Measurements from ENCODE around the gene SH3GL1.

Gene SH3GL1

DNA sequence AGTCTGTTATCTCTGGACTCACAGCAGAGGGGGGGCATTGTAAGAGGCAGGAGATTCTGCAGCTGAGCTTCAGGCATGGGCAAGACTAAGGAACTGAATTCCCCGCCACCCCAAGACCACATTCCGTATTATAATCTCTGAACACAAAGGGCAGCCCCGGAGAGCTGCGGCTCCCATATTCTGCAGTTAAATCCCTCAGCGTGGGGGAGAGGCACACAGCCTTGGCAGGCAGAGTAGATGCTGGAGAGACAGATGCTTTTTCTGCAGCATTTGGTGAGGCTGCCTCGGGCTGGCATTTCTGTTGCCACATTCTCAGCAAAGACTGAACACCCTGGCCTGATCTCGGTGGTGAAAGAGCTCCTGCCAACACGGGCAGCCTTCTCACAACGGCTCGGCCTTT is 15.0 kb upstream of the SH3GL1 start:
- TF ChIP-seq FOXK2 (IDR thresholded peaks at IDR 0.05): no peak
- TF ChIP-seq SP1 (IDR thresholded peaks at IDR 0.05): no peak
- TF ChIP-seq ELF4 (IDR thresholded peaks at IDR 0.05): no peak
- no peak for TF ChIP-seq LEF1 (IDR thresholded peaks at IDR 0.05; ENCODE audit: borderline replicate concordance)
- TF ChIP-seq TARDBP (IDR thresholded peaks at IDR 0.05): no peak
- TF ChIP-seq HDGF (IDR thresholded peaks at IDR 0.05; ENCODE audit: borderline replicate concordance): no peak
- TF ChIP-seq NFRKB (IDR thresholded peaks at IDR 0.05): no peak
- TF ChIP-seq ARNT (IDR thresholded peaks at IDR 0.05): no peak
- no peak for TF ChIP-seq FOXM1 (IDR thresholded peaks at IDR 0.05; ENCODE audit: borderline replicate concordance)
- no peak for TF ChIP-seq ZNF384 (IDR thresholded peaks at IDR 0.05)
- CTCF ChIA-PET: no interaction called here
- no peak for DNase-seq (ENCODE audit: extremely low spot score)
- POLR2A ChIA-PET: interaction anchor here (3.0 kb wide), 1 partner anchor 13 kb away, joined by 20 read pairs; the partner anchor contains the start of gene CHAF1A

DNA sequence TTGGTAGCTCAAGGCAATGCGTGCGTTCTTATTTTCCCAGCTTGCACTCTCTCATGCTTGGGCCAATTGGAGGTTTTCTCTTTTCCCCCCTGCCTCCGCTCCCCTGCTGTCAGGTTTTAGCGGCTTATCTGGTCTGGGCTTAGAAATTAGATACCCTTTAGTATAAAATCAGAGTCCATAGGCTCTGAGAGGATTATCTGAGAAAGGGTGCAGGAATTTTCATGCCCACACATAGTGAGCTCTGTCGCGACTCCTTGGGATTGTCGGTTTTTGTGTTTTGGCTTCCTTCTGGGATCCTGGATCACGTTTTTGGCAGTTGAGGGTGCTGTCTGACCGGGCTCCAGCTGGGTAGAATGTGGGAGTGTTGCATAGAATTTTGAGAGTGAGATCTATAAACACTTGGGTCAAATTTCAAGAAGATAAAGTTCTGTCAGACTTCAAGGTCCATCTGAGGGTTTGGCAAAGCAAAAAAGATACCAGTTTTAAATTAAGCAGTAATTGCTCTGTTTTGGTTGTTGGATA is 14.5 kb upstream of the SH3GL1 start:
- ChIA-PET CTCF (no interaction called here), POLR2A (interaction anchor here (2.1 to 3.0 kb wide), 2 partner anchors 11 to 13 kb away, joined by 6 to 20 read pairs; partner anchors contain the start of gene CHAF1A)
- DNase-seq (ENCODE audit: extremely low spot score): peak; percentile 59
- no peak for TF ChIP-seq FOXK2 (IDR thresholded peaks at IDR 0.05)
- no peak for TF ChIP-seq BHLHE40 (IDR thresholded peaks at IDR 0.05; ENCODE audit: borderline replicate concordance)
- no peak for TF ChIP-seq ELF4 (IDR thresholded peaks at IDR 0.05)
- no peak for TF ChIP-seq TARDBP (IDR thresholded peaks at IDR 0.05)
- no peak for TF ChIP-seq ARNT (IDR thresholded peaks at IDR 0.05)
- TF ChIP-seq LEF1 (IDR thresholded peaks at IDR 0.05; ENCODE audit: borderline replicate concordance): no peak
- TF ChIP-seq FOXA1 (IDR thresholded peaks at IDR 0.05): no peak
- no peak for TF ChIP-seq CTBP1 (IDR thresholded peaks at IDR 0.05; ENCODE audit: borderline replicate concordance)
- no peak for TF ChIP-seq ZNF384 (IDR thresholded peaks at IDR 0.05)
- TF ChIP-seq, protein P1, sequence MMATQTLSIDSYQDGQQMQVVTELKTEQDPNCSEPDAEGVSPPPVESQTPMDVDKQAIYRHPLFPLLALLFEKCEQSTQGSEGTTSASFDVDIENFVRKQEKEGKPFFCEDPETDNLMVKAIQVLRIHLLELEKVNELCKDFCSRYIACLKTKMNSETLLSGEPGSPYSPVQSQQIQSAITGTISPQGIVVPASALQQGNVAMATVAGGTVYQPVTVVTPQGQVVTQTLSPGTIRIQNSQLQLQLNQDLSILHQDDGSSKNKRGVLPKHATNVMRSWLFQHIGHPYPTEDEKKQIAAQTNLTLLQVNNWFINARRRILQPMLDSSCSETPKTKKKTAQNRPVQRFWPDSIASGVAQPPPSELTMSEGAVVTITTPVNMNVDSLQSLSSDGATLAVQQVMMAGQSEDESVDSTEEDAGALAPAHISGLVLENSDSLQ (IDR thresholded peaks at IDR 0.05): no peak

DNA sequence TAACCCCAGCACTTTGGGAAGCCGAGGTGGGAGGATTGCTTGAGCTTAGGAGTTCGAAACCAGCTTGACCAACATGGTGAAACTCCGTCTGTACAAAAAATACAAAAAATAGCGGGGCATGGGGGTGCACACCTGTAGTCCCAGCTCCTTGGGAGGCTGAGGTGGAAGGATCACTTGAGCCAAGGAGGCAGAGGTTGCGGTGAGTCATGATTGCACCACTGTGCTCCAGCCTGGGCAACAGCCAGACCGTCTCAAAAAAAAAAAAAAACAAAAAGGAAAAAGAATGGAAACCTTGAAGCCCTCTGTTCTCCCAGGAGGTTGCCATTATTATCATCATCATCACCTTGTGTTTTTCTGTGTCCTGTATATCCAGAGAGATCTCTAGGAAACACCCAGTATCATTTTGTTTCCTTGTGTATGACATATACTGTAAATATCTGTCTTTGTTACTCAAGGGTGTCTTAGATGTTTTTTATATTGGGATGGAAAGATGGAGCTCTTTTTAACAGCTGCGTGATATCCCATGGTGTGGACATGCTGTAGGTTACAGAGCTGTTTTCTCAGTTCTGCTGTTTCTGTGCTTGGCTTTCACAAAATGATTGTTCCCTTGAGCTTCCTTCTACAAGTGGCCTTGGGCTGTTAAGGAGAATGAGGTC is 13.9 kb upstream of the SH3GL1 start:
- TF ChIP-seq ZNF384 (IDR thresholded peaks at IDR 0.05) (peak; percentile 65), HDGF (IDR thresholded peaks at IDR 0.05; ENCODE audit: borderline replicate concordance) (no peak)
- no peak for DNase-seq (ENCODE audit: extremely low spot score)
- ChIA-PET CTCF (no interaction called here), POLR2A (interaction anchor here (2.1 to 3.0 kb wide), 2 partner anchors 10 to 12 kb away, joined by 6 to 20 read pairs; partner anchors contain the start of gene CHAF1A)

DNA sequence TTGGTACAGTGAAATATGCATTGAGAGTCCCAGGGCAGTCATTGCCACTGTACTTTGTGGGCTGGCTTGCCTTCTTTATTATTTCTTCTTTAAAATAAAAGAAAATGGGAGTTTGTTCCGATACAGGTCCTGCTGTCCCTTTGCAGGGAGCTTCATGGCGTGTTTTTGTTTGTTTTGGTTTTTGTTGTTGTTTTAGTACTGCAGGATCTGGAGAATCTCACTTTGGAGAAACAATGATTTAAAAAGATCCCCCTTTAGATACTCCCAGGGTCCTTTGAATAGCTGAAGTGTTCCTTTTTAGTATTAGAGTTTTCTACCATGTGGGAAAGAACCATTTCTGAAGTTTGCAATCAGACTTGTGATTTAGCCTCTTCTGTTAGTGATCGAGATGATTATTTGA is 13.2 kb upstream of the SH3GL1 start:
- ChIA-PET POLR2A (interaction anchor here (2.1 to 3.0 kb wide), 2 partner anchors 9 to 12 kb away, joined by 6 to 20 read pairs; partner anchors contain the start of gene CHAF1A), CTCF (no interaction called here)

DNA sequence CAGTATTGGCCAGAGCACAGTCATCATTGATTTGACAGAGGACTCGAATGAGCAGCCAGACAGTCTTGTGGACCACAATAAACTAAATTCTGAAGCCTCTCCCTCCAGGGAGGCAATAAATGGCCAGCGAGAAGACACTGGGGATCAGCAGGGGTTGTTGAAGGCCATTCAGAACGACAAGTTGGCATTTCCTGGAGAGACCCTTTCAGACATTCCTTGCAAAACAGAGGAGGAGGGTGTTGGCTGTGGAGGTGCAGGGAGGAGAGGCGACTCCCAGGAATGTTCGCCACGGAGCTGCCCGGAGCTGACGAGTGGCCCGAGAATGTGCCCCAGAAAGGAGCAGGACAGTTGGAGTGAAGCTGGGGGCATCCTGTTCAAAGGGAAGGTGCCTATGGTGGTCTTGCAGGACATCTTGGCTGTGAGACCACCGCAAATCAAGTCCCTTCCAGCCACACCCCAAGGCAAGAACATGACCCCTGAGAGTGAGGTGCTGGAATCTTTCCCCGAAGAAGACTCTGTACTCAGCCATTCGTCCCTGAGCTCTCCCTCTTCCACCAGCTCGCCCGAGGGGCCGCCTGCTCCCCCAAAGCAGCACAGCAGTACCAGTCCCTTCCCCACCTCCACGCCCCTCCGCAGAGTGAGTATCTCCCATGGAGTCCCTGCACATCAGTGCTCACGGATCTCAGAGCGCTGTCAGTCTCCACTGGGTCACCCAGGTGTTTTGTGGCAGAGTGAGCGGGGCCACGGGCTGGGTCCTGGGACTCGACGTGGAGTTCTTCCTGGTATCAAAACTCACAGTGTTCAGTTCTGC is 9.0 kb upstream of the SH3GL1 start:
- CTCF ChIA-PET: no interaction called here
- TF ChIP-seq TARDBP (IDR thresholded peaks at IDR 0.05) (no peak), ELF4 (IDR thresholded peaks at IDR 0.05) (no peak), NFRKB (IDR thresholded peaks at IDR 0.05) (no peak)
- no peak for DNase-seq (ENCODE audit: extremely low spot score)
- POLR2A ChIA-PET: no interaction called here

More for the DNA sequence above, 13.2 kb upstream of the SH3GL1 start:
- TF ChIP-seq FOXK2 (IDR thresholded peaks at IDR 0.05) (no peak), LEF1 (IDR thresholded peaks at IDR 0.05; ENCODE audit: borderline replicate concordance) (no peak), FOXA1 (IDR thresholded peaks at IDR 0.05) (no peak), ARNT (IDR thresholded peaks at IDR 0.05) (no peak), FOXM1 (IDR thresholded peaks at IDR 0.05; ENCODE audit: borderline replicate concordance) (no peak)
- TF ChIP-seq, protein P1 (IDR thresholded peaks at IDR 0.05): no peak
- no peak for DNase-seq (ENCODE audit: extremely low spot score)

DNA sequence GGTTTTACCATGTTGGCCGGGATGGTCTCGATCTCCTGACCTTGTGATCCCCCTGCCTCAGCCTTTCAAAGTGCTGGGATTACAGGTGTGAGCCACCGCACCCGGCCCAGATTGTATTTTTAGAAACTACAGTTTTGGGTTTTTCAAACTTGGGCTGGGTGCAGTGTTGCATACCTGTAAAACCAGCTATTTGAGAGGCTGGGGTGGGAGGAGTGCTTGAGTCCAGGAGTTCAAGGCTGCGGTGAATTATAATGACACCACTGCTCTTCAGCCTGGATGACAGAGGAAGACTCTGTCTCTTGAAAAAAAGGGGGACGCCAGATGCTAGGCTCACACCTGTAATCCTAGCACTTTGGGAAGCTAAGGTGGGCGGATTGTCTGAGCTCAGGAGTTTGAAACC is 6.3 kb upstream of the SH3GL1 start:
- POLR2A ChIA-PET: no interaction called here
- DNase-seq (ENCODE audit: extremely low spot score): no peak
- CTCF ChIA-PET: no interaction called here
- TF ChIP-seq SUZ12 (IDR thresholded peaks at IDR 0.05): no peak
- TF ChIP-seq, protein P1 (IDR thresholded peaks at IDR 0.05): no peak
- no peak for TF ChIP-seq FOXK2 (IDR thresholded peaks at IDR 0.05)
- no peak for TF ChIP-seq TARDBP (IDR thresholded peaks at IDR 0.05)
- no peak for TF ChIP-seq L3MBTL2 (conservative IDR thresholded peaks at IDR 0.05)
- TF ChIP-seq LEF1 (IDR thresholded peaks at IDR 0.05; ENCODE audit: borderline replicate concordance): no peak
- no peak for TF ChIP-seq HDGF (IDR thresholded peaks at IDR 0.05; ENCODE audit: borderline replicate concordance)
- TF ChIP-seq CTBP1 (IDR thresholded peaks at IDR 0.05; ENCODE audit: borderline replicate concordance): no peak
- no peak for TF ChIP-seq BHLHE40 (IDR thresholded peaks at IDR 0.05; ENCODE audit: borderline replicate concordance)

Data from HEK293T (cell line).